Measurements from ENCODE around the gene KLK8.

Gene KLK8

DNA sequence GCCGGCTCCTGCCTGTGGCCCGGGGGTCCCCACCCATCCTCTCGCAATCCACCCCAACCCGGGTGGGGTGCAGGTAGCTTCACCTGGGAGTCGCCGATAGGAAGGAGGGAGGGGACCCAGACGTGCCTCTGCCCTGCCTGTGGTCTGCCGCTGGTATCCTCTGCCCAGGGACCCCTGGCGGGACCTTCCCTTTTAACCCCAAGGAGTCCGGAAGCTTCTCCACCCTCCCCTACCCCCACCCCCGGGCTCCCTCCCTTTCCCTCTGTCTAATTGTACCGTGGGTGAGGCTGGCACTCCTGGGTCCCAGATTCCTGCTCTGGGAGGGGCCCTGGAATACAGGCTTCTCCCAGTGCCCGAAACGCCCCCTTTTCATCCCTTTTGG is 18.1 kb upstream of the KLK8 start, which contains the start of gene KLK10:
TSS of gene KLK10 (minus strand) at position 166 of the 382 bp plus-strand sequence. CDS start 579 bp downstream, outside the sequence.
- no peak for DNase-seq

DNA sequence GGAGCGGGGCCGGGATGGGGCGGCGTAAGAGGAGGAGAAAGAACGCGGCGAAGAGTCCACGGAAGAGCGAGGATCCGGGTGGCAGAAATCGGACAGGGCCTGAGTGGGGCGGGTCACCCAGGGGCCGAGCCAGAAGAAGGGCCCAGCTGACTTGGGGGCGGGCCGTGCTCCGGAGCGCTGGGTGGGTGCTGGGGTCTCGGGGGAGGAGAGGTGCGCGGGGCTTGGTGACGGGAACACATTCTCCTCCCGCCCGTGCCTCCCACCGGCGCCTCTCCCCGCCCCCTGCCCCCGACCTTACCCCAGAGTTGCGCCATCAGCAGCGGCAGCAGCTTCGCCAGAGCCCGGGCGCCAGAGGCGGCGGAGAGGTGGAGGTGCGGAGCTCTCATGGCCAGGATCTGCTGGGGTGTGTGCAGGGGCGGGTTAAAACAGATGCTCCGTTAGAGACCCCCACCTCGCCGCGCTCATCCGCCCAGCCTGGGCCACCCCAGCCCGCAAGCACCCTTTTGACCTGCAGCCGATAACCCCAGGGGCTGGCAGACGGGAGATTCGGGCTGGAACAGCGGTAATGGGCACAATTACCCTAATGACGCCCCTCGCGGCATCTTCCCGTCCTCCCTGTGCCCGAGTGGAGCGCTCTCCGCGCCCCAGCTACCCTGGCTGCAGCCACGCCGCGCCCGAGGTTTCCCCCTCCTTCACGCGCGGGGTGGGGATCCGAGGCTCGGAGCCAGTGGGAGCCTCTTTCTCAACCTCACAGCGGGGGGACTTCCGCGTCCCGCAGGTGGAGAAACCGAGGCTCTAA is 17.5 kb upstream of the KLK8 start:
- DNase-seq, result no peak
- in situ Hi-C loops (cut with MboI; ENCODE audit: low pct_unique_long_range_greater_than_20kb, low sequenced_read_pairs), result no loop called here

More for the DNA sequence above, 18.1 kb upstream of the KLK8 start, which contains the start of gene KLK10:
- in situ Hi-C loops (cut with MboI; ENCODE audit: low pct_unique_long_range_greater_than_20kb, low sequenced_read_pairs), result no loop called here

DNA sequence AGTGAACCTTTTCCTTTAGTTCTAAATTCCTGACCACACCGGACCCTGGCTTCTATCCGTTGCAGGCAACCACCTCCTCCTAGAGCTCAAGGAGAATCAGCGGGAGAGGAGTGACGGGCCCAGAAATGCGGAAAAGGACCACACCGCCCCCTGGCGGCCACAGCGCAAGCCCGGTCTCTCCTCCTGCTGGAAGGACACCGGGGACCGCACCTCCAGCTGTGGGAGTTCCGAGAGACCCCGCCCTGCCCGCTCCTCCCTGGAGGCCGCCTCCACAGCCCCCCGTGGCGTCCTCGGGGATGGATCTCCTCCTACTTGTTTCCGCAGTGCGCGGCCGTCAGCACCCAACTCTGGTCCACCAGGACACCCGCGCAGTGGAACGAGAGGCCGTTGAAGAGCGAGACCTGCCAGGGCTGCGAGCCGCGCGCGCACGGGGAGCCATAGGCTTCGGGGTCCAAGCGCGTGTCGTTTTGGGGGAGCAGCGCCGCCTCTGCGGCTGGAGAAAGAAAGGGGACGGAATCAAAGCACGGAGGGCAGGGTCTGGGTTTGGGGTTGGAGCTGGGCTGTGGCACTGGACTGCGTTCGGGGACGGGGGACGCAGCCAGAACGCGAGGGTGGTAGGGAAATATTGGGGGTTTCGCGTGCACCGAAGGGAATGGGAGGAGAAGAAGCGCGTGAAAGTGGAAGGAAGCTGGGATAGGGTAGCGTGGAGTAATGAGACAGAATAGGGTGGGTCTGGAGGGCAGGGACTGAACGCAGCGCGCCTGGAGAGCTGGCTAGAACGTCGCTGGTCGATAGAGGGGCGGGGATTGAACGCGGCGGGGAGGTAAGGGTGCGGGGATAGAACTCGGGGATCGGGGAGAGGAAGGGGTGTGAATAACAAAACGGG is 15.6 kb upstream of the KLK8 start:
- in situ Hi-C loops (cut with MboI; ENCODE audit: low pct_unique_long_range_greater_than_20kb, low sequenced_read_pairs), result no loop called here
- peak; percentile 70 for DNase-seq

- DNase-seq, result no peak
- in situ Hi-C loops (cut with MboI; ENCODE audit: low pct_unique_long_range_greater_than_20kb, low sequenced_read_pairs), result no loop called here
These were observed 14.4 kb upstream of the KLK8 start for GRCh38 chr19:51015691-51016267.

- no peak for DNase-seq
- in situ Hi-C loops (cut with MboI; ENCODE audit: low pct_unique_long_range_greater_than_20kb, low sequenced_read_pairs), result no loop called here
These were observed 12.8 kb upstream of the KLK8 start for GRCh38 chr19:51014242-51014641.

DNA sequence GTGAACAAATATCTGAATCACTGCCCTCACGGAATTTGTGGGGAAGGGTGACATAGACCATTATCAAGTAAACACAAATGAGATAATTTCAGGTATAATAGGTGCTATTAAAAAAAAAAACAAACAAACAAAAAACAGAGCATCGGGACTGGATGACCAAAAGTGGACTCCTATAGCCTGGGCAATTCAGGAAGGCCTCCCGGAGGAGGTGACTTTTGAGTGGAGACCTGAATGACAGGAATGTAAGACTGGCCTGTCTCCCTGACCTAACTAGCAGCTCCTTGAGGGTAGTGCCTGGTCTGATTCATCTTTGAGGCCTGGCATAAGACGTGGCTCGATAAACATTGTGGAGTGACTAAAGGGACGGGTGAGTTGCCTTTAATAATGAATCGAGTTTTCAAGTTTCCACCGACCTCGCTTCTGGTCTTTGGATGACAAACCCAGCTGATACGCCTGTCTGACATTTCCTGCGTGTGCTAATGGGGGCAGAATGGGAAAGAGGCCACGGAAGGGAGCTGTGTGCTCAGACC is 11.3 kb upstream of the KLK8 start:
- DNase-seq, result no peak
- in situ Hi-C loops (cut with MboI; ENCODE audit: low pct_unique_long_range_greater_than_20kb, low sequenced_read_pairs), result no loop called here

DNA sequence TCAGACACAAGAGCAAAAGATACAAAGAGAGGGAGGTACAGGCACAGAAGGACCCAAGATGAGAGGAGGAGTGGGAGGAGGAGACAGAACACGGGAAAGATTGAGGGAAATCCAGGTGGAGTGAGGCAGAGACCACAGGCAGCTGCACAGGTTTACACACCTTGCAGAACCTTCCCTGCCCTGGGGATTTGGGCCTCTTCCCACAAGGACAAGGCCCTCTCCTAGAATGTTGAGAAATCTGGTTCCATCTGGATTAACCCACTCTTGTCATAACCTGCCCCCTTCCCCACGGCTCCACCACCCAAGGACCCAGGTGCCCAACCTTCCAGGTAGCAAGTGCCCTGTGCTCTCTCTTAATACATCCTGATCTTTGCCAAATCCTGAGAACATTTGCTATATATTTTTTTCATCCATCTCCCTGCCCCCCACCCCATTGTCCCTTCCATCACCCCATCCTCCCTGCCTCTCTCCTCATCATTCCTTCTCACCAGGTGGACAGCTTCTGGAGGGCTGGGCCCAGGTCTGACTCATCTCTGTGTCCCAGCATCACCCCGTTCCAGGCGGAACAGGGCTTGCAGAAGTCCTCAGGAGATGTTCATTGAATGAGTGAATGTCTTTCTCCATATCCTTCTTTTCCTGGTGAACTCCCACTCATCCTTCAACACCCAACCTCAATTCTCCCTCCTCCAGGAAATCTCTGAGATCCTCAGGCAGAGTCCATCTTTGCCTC is 8.8 kb upstream of the KLK8 start:
- in situ Hi-C loops (cut with MboI; ENCODE audit: low pct_unique_long_range_greater_than_20kb, low sequenced_read_pairs), result no loop called here
- DNase-seq, result no peak

- in situ Hi-C loops (cut with MboI; ENCODE audit: low pct_unique_long_range_greater_than_20kb, low sequenced_read_pairs), result no loop called here
- DNase-seq, result no peak
These were observed 7.9 kb upstream of the KLK8 start for GRCh38 chr19:51009061-51009891.

GRCh38 chr19:51007488-51007887 is 6.1 kb upstream of the KLK8 start:
- in situ Hi-C loops (cut with MboI; ENCODE audit: low pct_unique_long_range_greater_than_20kb, low sequenced_read_pairs), result no loop called here
- DNase-seq, result no peak

DNA sequence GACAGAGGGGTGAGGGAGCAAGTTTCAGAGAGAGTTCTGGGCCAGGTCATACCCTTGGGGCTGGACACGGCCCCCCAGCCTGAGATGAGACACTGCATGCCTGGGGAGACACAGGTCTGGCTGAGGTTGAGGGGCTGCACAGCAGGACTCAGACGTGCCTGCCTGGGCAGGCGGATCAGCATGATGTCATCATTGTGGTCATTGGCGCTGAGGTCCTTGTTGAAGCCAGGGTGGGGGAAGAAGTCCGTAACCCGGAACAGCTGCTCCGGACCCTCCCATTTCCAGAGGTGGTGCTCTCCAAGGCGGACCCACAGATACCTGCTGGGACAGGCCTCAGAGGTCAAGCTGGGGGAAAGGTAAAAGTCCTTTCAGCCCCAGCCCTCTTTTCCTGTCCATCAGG is 5.0 kb upstream of the KLK8 start:
- in situ Hi-C loops (cut with MboI; ENCODE audit: low pct_unique_long_range_greater_than_20kb, low sequenced_read_pairs), result no loop called here
- no peak for DNase-seq

GRCh38 chr19:51005248-51005647 is 3.8 kb upstream of the KLK8 start:
- no peak for DNase-seq

GRCh38 chr19:51003316-51003715 is 1.9 kb upstream of the KLK8 start:
- in situ Hi-C loops (cut with MboI; ENCODE audit: low pct_unique_long_range_greater_than_20kb, low sequenced_read_pairs), result no loop called here
- DNase-seq, result no peak

More at GRCh38 chr19:51005248-51005647, 3.8 kb upstream of the KLK8 start:
- in situ Hi-C loops (cut with MboI; ENCODE audit: low pct_unique_long_range_greater_than_20kb, low sequenced_read_pairs), result no loop called here

DNA sequence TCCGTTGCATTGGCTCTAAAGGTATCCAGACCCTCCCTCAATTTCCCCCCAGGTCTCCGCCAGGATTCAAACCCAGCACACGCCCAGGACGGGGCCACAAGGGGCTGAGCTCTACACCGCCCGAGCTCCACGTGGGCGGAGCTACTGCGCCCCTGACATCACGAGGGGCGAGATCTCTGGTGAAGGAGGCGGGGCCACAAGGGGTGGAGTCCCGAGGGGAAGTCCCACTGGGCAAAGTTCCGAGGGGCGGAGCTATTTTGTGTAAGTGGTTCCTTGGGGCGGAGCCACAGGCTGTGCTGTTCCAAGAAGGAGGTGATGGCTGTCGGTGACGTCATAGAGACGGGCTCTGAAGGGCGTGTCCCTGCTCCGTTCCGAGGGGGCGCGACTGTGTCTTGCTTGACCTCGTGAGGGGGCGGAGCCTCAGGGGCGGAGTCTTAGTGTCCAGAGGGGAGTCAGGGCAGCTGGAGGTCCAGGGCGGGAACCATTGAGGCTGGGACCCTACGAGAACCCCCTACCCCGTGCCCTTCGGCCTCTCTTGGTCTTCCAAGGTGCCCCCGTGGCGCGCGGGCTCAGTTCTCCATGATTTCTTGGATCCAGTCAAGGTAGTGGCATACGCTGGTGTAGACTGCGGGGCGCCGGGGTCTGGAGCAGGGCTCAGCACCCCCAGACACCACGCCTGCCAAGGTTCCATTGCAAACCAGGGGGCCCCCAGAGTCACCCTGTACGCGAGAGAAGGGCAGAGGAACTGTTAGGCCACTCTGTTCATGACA is 1.3 kb upstream of the KLK8 start:
- in situ Hi-C loops (cut with MboI; ENCODE audit: low pct_unique_long_range_greater_than_20kb, low sequenced_read_pairs), result no loop called here

DNA sequence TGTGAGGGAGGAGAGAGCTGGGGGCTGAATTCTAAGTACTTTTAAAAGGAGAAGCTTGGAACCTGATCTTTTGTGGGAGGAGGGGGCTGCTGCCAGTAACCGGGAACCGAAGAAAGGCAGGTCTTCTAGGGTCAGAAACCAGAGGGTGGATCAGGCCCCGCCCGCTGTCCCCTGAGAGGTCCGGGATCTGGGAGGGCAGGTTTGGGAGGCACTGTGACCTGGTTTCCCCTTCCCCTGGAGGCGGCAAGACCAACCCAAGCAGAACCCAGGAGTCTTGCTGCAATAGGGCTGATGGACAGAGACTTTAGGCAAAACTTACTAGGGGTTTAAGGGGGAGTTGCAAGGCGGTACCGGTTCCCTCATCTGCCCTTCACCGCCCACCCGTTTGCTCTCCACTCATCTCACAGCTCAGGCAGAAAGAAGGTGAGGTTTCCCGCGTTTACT is 707 bp upstream of the KLK8 start:
- no peak for DNase-seq
- in situ Hi-C loops (cut with MboI; ENCODE audit: low pct_unique_long_range_greater_than_20kb, low sequenced_read_pairs), result no loop called here

More for the DNA sequence above, 1.3 kb upstream of the KLK8 start:
- DNase-seq, result no peak

DNA sequence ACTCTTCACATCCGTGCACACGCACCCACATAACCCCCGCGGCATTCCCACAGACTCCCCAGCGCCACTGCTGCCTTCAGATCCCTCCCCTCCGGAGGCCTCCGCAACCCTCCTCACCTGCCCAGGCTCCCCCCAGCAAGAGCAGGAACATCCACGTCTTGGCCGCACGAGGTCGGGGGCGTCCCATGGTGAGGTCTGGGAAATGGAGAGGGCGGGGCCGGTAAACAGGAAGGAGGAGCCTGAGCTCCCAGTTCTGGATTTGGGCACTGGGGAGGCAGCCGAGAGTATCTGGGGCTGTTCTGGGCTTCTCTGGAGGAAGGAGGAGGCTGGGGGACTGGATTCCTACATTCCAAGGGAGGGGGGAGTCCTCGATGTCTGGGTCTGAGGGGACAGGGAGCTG is 423 bp downstream of the KLK8 start:
- DNase-seq, result no peak
- in situ Hi-C loops (cut with MboI; ENCODE audit: low pct_unique_long_range_greater_than_20kb, low sequenced_read_pairs), result no loop called here

DNA sequence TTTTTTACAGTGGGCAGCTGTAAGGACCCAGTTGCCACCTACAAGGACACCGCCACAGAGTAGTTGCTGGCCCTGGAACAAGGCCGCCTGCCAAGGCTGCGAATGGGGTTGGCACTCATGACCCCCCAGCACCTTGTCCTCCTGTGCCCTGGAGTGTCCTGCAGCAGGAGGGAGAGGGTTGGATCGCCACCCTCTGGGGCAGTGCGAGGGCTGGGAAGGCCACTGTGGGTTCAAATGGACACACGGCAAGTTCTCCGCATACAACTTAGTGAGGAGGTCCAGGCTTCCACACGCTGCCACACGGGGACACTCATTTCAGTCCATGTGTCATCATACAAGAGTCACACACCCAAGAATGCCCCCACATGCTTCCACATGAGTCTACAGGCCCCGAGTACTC is 978 bp downstream of the KLK8 start:
- in situ Hi-C loops (cut with MboI; ENCODE audit: low pct_unique_long_range_greater_than_20kb, low sequenced_read_pairs), result no loop called here

DNA sequence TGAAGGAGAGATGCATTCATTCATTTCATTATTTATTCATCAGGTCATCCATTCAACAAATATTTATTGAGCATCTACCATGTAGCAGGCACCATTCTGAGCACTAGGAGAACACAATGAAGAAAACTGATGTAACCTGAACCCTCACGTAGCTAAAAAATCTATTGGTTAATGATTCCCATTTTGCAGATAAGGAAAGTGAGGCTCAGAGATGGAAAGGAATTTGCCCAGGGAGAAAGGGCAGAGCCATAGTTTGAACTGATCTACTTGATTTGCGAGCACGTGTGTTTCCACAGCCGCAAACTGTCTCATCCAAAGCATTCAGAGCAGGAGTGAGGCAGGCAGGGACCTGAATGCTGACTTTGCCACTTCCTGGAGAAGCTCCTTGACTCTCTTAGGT is 2.7 kb downstream of the KLK8 start:
- in situ Hi-C loops (cut with MboI; ENCODE audit: low pct_unique_long_range_greater_than_20kb, low sequenced_read_pairs), result no loop called here
- DNase-seq, result no peak

More for the DNA sequence above, 978 bp downstream of the KLK8 start:
- no peak for DNase-seq
